OCI-LY3 (cell line): ENCODE data around the gene TM4SF1.

Experiments
- H2AFZ ChIP-seq: fragments of 200-600, 300-600 bp; shearing (Covaris generic); 2 replicates; pipeline ENCODE4 v1.6.0; 2014; ENCODE audit warnings: antibody characterized with exemption, low read depth, low read length
- H3K27ac ChIP-seq: fragments of 200-600, 300-600 bp; sonication (generic); 2 replicates; pipeline ENCODE4 v1.5.1; 2014; ENCODE audit warnings: mild to moderate bottlenecking, low read length, moderate library complexity, mixed read lengths
- H3K27me3 ChIP-seq: fragments of 200-600, 300-600 bp; sonication (generic); 2 replicates; pipeline ENCODE4 v1.6.1; 2014; ENCODE audit warnings: low read depth, low read length, mixed read lengths
- H3K36me3 ChIP-seq: fragments of 200-600, 300-600 bp; sonication (generic); replicated peaks from 2 replicates; pipeline ENCODE3; 2014; ENCODE audit warnings: low read depth, low read length, mixed read lengths
- H3K4me1 ChIP-seq: fragments of 300-600, 200-600 bp; sonication (generic); 2 replicates; pipeline ENCODE4 v1.6.1; 2014; ENCODE audit warnings: low read length, mixed read lengths
- H3K4me2 ChIP-seq: fragments of 200-600, 300-600 bp; sonication (generic); 2 replicates; pipeline ENCODE4 v1.6.1; 2014; ENCODE audit warnings: low read length, mixed read lengths
- H3K4me3 ChIP-seq: fragments of 300-600, 200-600 bp; sonication (generic); 2 replicates; pipeline ENCODE4 v1.5.1; 2014; ENCODE audit warnings: antibody characterized with exemption, mild to moderate bottlenecking, low read length, moderate library complexity
- H3K79me2 ChIP-seq: fragments of 300-600, 200-600 bp; shearing (Covaris generic); 2 replicates; pipeline ENCODE4 v1.6.1; 2014; ENCODE audit warnings: mild to moderate bottlenecking, low read length, mixed read lengths
- H3K9ac ChIP-seq: fragments of 300-600, 200-600 bp; shearing (Covaris generic); 2 replicates; pipeline ENCODE4 v1.6.0; 2014; ENCODE audit warnings: mild to moderate bottlenecking, low read length, moderate library complexity
- H3K9me3 ChIP-seq: fragments of 200-600, 300-600 bp; shearing (Covaris generic); 2 replicates; pipeline ENCODE4 v1.6.1; 2014; ENCODE audit warnings: low read length, mixed read lengths; ENCODE audit not compliant: insufficient read depth
- H4K20me1 ChIP-seq: fragments of 200-600, 300-600 bp; sonication (generic); 2 replicates; pipeline ENCODE4 v1.6.1; 2016; ENCODE audit warnings: low read length, mixed read lengths; ENCODE audit not compliant: insufficient read depth
- EZH2phosphoT487 ChIP-seq: fragments of 200-600 bp; shearing (Covaris generic); IDR thresholded peaks from 2 replicates; pipeline ENCODE4 v1.6.1; 2018; ENCODE audit warnings: antibody characterized with exemption, mixed run types, low read depth
- TF ChIP-seq, protein P1 (sequence below): fragments of 200-600, 300-600 bp; sonication (generic); IDR thresholded peaks from 2 replicates; pipeline ENCODE4 v1.5.1; 2014; ENCODE audit warnings: antibody characterized with exemption, low read length, low read depth

The TM4SF1 gene, protein sequence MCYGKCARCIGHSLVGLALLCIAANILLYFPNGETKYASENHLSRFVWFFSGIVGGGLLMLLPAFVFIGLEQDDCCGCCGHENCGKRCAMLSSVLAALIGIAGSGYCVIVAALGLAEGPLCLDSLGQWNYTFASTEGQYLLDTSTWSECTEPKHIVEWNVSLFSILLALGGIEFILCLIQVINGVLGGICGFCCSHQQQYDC

GRCh38 chr3:149377408-149378364 lies at the start of gene TM4SF1:
Gene TM4SF1, minus strand, starts transcription at chr3:149377649. Its CDS starts 102 bp downstream, at chr3:149377547.
- Histone ChIP-seq H3K27ac (no peak within 1 kb of the TSS), H3K9ac (no peak within 1 kb of the TSS), H3K4me1 (peaks cover 4% of the 10 kb centered on the region; the same call in 1 of the 2 replicates), H3K27me3 (no peaks in the 10 kb centered on the region), H3K9me3 (no peaks in the 10 kb centered on the region), H4K20me1 (no peaks in the 10 kb centered on the region), H3K4me3 (no peak within 1 kb of the TSS), H3K4me2 (no peak within 1 kb of the TSS), H3K79me2 (no peaks in the 10 kb centered on the region), H3K36me3 (no peaks in the 10 kb centered on the region), H2AFZ (no peak within 1 kb of the TSS)
- TF ChIP-seq, protein P1, sequence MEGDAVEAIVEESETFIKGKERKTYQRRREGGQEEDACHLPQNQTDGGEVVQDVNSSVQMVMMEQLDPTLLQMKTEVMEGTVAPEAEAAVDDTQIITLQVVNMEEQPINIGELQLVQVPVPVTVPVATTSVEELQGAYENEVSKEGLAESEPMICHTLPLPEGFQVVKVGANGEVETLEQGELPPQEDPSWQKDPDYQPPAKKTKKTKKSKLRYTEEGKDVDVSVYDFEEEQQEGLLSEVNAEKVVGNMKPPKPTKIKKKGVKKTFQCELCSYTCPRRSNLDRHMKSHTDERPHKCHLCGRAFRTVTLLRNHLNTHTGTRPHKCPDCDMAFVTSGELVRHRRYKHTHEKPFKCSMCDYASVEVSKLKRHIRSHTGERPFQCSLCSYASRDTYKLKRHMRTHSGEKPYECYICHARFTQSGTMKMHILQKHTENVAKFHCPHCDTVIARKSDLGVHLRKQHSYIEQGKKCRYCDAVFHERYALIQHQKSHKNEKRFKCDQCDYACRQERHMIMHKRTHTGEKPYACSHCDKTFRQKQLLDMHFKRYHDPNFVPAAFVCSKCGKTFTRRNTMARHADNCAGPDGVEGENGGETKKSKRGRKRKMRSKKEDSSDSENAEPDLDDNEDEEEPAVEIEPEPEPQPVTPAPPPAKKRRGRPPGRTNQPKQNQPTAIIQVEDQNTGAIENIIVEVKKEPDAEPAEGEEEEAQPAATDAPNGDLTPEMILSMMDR, result no peak
- no peak for TF ChIP-seq EZH2phosphoT487

DNA sequence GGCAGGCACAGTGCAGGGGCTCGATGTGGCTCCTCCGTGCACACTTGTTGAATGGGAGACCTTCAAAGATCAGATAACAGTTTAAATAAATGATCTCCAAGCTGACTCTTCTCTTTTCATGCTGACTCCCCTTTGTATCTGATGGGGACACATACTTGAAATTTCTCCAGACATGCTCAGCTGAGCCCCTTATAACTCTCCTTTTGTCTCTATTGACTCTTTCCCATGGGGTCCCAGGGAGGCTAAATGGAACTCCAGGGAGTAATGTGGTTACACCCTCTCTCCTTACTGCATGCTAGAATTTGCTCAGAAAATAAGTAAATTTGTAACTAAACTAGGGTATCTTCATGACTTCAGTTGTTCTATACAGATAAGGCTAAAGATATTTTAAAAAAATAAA lies 48.9 kb upstream of the TM4SF1 start:
- H3K9me3 ChIP-seq, result no peaks in the 10 kb centered on the region
- H3K9ac ChIP-seq, result no peak overlapping the region
- H3K4me1 ChIP-seq, result no peaks in the 10 kb centered on the region
- no peaks in the 10 kb centered on the region for H3K79me2 ChIP-seq
- TF ChIP-seq, protein P1, result no peak
- TF ChIP-seq EZH2phosphoT487, result no peak
- no peaks in the 10 kb centered on the region for H3K27me3 ChIP-seq
- H4K20me1 ChIP-seq, result no peaks in the 10 kb centered on the region
- no peak overlapping the region for H2AFZ ChIP-seq
- no peaks in the 10 kb centered on the region for H3K36me3 ChIP-seq
- no peak overlapping the region for H3K4me3 ChIP-seq
- no peak overlapping the region for H3K27ac ChIP-seq
- H3K4me2 ChIP-seq, result no peak overlapping the region

DNA sequence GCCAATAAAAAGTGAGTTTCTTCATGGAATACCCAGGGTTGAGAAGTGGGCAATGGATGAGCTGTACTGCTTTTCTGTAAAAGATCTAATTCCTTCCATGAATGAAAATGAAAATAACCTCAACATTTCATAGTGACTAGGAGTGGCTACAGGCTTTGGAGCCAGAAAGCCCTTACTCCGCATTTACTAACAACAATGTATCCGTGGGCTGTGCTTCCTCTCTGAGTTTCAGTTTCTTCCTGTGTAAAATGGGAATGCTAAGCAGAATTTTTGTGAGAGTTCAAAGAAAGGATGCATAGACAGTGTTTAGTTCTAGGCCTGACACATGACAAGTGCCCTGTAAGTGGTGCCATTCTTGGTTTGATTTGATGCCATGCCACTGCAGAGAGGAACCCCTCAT lies 47.5 kb upstream of the TM4SF1 start:
- H3K27ac ChIP-seq, result no peak overlapping the region
- H4K20me1 ChIP-seq, result no peaks in the 10 kb centered on the region
- no peak overlapping the region for H2AFZ ChIP-seq
- H3K4me3 ChIP-seq, result no peak overlapping the region
- TF ChIP-seq, protein P1, result no peak
- TF ChIP-seq EZH2phosphoT487, result no peak
- no peaks in the 10 kb centered on the region for H3K79me2 ChIP-seq
- H3K27me3 ChIP-seq, result no peaks in the 10 kb centered on the region
- no peak overlapping the region for H3K4me2 ChIP-seq
- peaks cover 6% of the 10 kb centered on the region for H3K4me1 ChIP-seq
- H3K36me3 ChIP-seq, result no peaks in the 10 kb centered on the region
- no peaks in the 10 kb centered on the region for H3K9me3 ChIP-seq
- no peak overlapping the region for H3K9ac ChIP-seq

DNA sequence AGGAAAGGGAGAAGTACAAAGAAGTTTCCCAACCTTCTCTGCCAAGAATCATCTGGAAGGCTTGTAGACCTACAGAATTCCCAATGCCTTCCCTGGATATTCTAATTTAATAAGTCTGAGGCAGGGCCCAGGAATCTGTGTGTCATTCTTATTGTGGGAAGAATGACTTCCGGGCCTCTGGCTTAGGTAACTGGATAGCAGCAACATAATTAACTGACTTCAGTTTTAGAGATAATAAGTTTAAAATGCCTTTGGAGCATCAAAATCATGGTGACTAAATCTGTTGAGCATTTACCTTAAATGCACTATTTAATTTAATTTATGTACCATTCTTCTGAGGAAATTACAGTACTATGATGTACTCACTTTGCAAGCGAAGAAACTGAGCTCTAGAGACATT lies 44.3 kb upstream of the TM4SF1 start:
- Histone ChIP-seq H3K4me2 (no peak overlapping the region), H4K20me1 (no peaks in the 10 kb centered on the region), H3K27ac (no peak overlapping the region), H3K27me3 (no peaks in the 10 kb centered on the region), H3K4me3 (no peak overlapping the region), H3K79me2 (no peaks in the 10 kb centered on the region), H3K9ac (no peak overlapping the region), H3K36me3 (no peaks in the 10 kb centered on the region), H3K4me1 (peaks cover 28% of the 10 kb centered on the region), H3K9me3 (no peaks in the 10 kb centered on the region), H2AFZ (no peak overlapping the region)
- TF ChIP-seq EZH2phosphoT487, result no peak
- TF ChIP-seq, protein P1, result no peak
